Lower leg skin (tissue), 4 donors: ENCODE results near the gene FJX1. TPM values are rescaled to one million over a fixed set of nuclear protein-coding genes. Genes with fewer than 3 reads are reported as not detected.

Experiments used
- DNase-seq, 2 donors: peaks; one replicate each; pipeline ENCODE4 v3.0.0-alpha.2; 2019; ENCODE audit warnings: low spot score in 2 of 2
- H3K4me3 ChIP-seq: fragments of 200-600 bp; sonication (generic); 2 replicates; pipeline ENCODE4 v1.5.1; 2017; ENCODE audit warnings: mild to moderate bottlenecking, low read depth; ENCODE audit not compliant: poor library complexity, severe bottlenecking
- CTCF ChIP-seq, 3 donors: fragments of 450-650 bp; IDR thresholded peaks; one replicate each; pipeline ENCODE4 v1.5.1; 2016; ENCODE audit warnings: antibody characterized with exemption in 3 of 3, mild to moderate bottlenecking in 3 of 3, moderate library complexity in 2 of 3
- POLR2A ChIP-seq, 2 donors: fragments of 450-650 bp; IDR thresholded peaks; one replicate each; pipeline ENCODE4 v1.6.1; 2016 to 2017; ENCODE audit warnings: antibody characterized with exemption in 2 of 2, mild to moderate bottlenecking in 1 of 2, moderate library complexity in 1 of 2
- WGBS, 2 donors: methylation state at CpG; one replicate each; pipeline ENCODE4 v1.1.5; 2018; 5-methylcytosine and 5-hydroxymethylcytosine counted together
- intact Hi-C: fragments of 100-400 bp; cut with DNase I; formaldehyde crosslinking; loops from one replicate; pipeline ENCODE4 v1.15.0; 2023; ENCODE audit warnings: low total_unique reads
- total RNA-seq, 4 donors: library from RNA; depleted of rRNA; stranded (reverse); fragments of >200 nt; gene quantifications; one replicate each; pipeline ENCODE4 v1.1.0, GENCODE V29; 2016

FJX1 gene
- total RNA-seq, 4 donors from 2014 or later = 21.2 to 24.1 (median 22.5) TPM

GRCh38 chr11:35629511-35629910 lies 11.3 kb downstream of the FJX1 start:
- 77 to 86% methylated on average over 4 of the region's 4 CpGs for WGBS, 2 donors

GRCh38 chr11:35629914-35630313 lies 11.7 kb downstream of the FJX1 start:
- DNase-seq = no peak
- intact Hi-C loops = no loop called here
- TF ChIP-seq POLR2A (IDR thresholded peaks at IDR 0.05) (no peak), CTCF (IDR thresholded peaks at IDR 0.05) (no peak)
- no peak overlapping the region for H3K4me3 ChIP-seq
- 43 to 51% methylated on average over 6 of the region's 6 CpGs for WGBS, 2 donors

More at GRCh38 chr11:35629511-35629910, 11.3 kb downstream of the FJX1 start:
- intact Hi-C loops = no loop called here
- TF ChIP-seq CTCF (IDR thresholded peaks at IDR 0.05) = no peak
- no peak for TF ChIP-seq POLR2A (IDR thresholded peaks at IDR 0.05)
- no peak for DNase-seq
- H3K4me3 ChIP-seq = no peak overlapping the region

GRCh38 chr11:35631891-35632290 lies 13.6 kb downstream of the FJX1 start:
- no peak overlapping the region for H3K4me3 ChIP-seq
- no peak for DNase-seq
- 78 to 84% methylated on average over 3 of the region's 3 CpGs for WGBS, 2 donors
- intact Hi-C loops = no loop called here
- no peak for TF ChIP-seq CTCF (IDR thresholded peaks at IDR 0.05)
- no peak for TF ChIP-seq POLR2A (IDR thresholded peaks at IDR 0.05)

- 70 to 72% methylated on average over 1 of the region's 1 CpG for WGBS, 2 donors
- no peak overlapping the region for H3K4me3 ChIP-seq
- DNase-seq = no peak
- intact Hi-C loops = no loop called here
- TF ChIP-seq POLR2A (IDR thresholded peaks at IDR 0.05) (no peak), CTCF (IDR thresholded peaks at IDR 0.05) (no peak)
Observed at GRCh38 chr11:35632301-35632700, 14.0 kb downstream of the FJX1 start.

- H3K4me3 ChIP-seq = no peak overlapping the region
- TF ChIP-seq POLR2A (IDR thresholded peaks at IDR 0.05) (no peak), CTCF (IDR thresholded peaks at IDR 0.05) (no peak)
- 80 to 88% methylated on average over 4 of the region's 4 CpGs for WGBS, 2 donors
- intact Hi-C loops = no loop called here
- no peak for DNase-seq
Observed at GRCh38 chr11:35633827-35634423, 15.7 kb downstream of the FJX1 start.

- 88 to 90% methylated on average over 6 of the region's 6 CpGs for WGBS, 2 donors
- H3K4me3 ChIP-seq = no peak overlapping the region
- TF ChIP-seq CTCF (IDR thresholded peaks at IDR 0.05) (no peak), POLR2A (IDR thresholded peaks at IDR 0.05) (no peak)
- intact Hi-C loops = no loop called here
- no peak for DNase-seq
Observed at GRCh38 chr11:35635933-35636332, 17.7 kb downstream of the FJX1 start.
